ENCODE measurements around the gene C9orf72. TPM values are rescaled to one million over a fixed set of nuclear protein-coding genes. Genes with fewer than 3 reads are reported as not detected.

The C9orf72 gene
- total RNA-seq, 1 donor from 2014 or later, result 32.9 TPM

DNA sequence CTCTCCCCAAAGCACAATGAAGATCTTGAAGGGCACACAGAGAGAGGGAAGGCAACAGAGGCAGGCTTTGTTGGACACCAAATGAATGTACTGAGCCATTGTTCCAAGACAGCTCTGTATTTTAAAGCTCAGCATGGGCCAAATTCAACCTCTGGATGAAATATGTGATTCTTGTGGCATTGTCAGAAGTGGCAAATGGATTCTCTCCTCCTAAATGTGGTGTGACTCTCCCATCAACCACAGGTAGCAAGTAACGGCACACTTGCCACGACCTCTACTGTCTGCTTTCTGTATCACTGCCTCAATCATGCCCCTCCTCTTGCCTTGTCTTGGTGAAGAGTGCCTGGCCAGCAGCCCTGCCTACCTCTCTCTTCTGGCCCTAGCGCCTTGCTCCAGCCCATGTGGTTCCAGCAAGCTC lies 37.6 kb downstream of the C9orf72 start:
- peak; percentile 36 for TF ChIP-seq CTCF (conservative IDR thresholded peaks at IDR 0.05)
- no peaks in the 10 kb centered on the region for H3K9me3 Mint-ChIP-seq
- peaks cover 17% of the 10 kb centered on the region for H3K36me3 Mint-ChIP-seq (ENCODE audit: low read depth)
- no peak overlapping the region for H3K27ac Mint-ChIP-seq (ENCODE audit: unreplicated experiment)
- peaks cover 76% of the 10 kb centered on the region for H3K4me1 Mint-ChIP-seq
- no peaks in the 10 kb centered on the region for H3K27me3 Mint-ChIP-seq (ENCODE audit: low read depth)
- DNase-seq (ENCODE audit: low read depth, low spot score), result no peak
- H3K4me3 Mint-ChIP-seq, result no peak overlapping the region

GRCh38 chr9:27534658-27535209 lies 38.5 kb downstream of the C9orf72 start:
- no peak overlapping the region for H3K27ac Mint-ChIP-seq (ENCODE audit: unreplicated experiment)
- no peaks in the 10 kb centered on the region for H3K9me3 Mint-ChIP-seq
- TF ChIP-seq CTCF (conservative IDR thresholded peaks at IDR 0.05), result no peak
- H3K27me3 Mint-ChIP-seq (ENCODE audit: low read depth), result no peaks in the 10 kb centered on the region
- DNase-seq (ENCODE audit: low read depth, low spot score), result no peak
- peak overlapping the region; percentile 25 for H3K4me3 Mint-ChIP-seq
- H3K4me1 Mint-ChIP-seq, result peaks cover 77% of the 10 kb centered on the region
- peaks cover 17% of the 10 kb centered on the region for H3K36me3 Mint-ChIP-seq (ENCODE audit: low read depth)

DNA sequence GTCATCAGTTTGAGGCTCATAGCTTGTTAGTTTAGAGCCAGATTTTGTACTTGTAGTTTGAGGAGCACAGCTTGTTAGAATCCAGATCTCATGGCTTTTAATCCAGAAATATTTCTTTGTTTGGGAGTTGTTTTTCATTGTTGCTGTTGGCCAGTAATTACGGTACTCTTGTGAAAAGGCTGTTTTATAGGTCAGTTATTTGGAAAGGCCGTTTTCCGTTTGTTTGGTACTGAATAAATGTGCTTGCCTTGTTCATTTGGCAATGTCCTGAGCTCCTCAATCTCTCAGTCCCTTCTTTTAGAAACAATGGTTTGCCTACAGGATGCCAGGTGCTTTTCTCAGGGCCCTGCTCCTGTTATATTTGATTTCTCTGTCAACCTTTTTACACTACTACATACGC lies 39.1 kb downstream of the C9orf72 start:
- H3K27ac Mint-ChIP-seq (ENCODE audit: unreplicated experiment), result peak overlapping the region; percentile 40
- peaks cover 17% of the 10 kb centered on the region for H3K36me3 Mint-ChIP-seq (ENCODE audit: low read depth)
- peaks cover 78% of the 10 kb centered on the region for H3K4me1 Mint-ChIP-seq
- peak overlapping the region; percentile 25 for H3K4me3 Mint-ChIP-seq
- no peaks in the 10 kb centered on the region for H3K9me3 Mint-ChIP-seq
- no peak for DNase-seq (ENCODE audit: low read depth, low spot score)
- no peaks in the 10 kb centered on the region for H3K27me3 Mint-ChIP-seq (ENCODE audit: low read depth)
- TF ChIP-seq CTCF (conservative IDR thresholded peaks at IDR 0.05), result no peak

- no peak for TF ChIP-seq CTCF (conservative IDR thresholded peaks at IDR 0.05)
- Mint-ChIP-seq H3K4me3 (peak overlapping the region; percentile 13), H3K27me3 (ENCODE audit: low read depth) (no peaks in the 10 kb centered on the region), H3K9me3 (no peaks in the 10 kb centered on the region), H3K36me3 (ENCODE audit: low read depth) (peaks cover 17% of the 10 kb centered on the region), H3K4me1 (peaks cover 74% of the 10 kb centered on the region), H3K27ac (ENCODE audit: unreplicated experiment) (no peak overlapping the region)
- DNase-seq (ENCODE audit: low read depth, low spot score), result no peak
Measured at GRCh38 chr9:27533311-27533710, 40.0 kb downstream of the C9orf72 start.

- TF ChIP-seq CTCF (conservative IDR thresholded peaks at IDR 0.05), result no peak
- no peak for DNase-seq (ENCODE audit: low read depth, low spot score)
- Mint-ChIP-seq H3K36me3 (ENCODE audit: low read depth) (peaks cover 17% of the 10 kb centered on the region), H3K27me3 (ENCODE audit: low read depth) (no peaks in the 10 kb centered on the region), H3K9me3 (no peaks in the 10 kb centered on the region), H3K27ac (ENCODE audit: unreplicated experiment) (no peak overlapping the region), H3K4me3 (peak overlapping the region; percentile 48), H3K4me1 (peaks cover 76% of the 10 kb centered on the region)
Measured at GRCh38 chr9:27532046-27532445, 41.2 kb downstream of the C9orf72 start.

Data from neural crest cell (in vitro differentiated cells).